GM23338 (cell line): Measurements from ENCODE around the gene CMIP. TPM values are rescaled to one million over a fixed set of nuclear protein-coding genes. Genes with fewer than 3 reads are reported as not detected.

Experiments
- CTCF ChIP-seq, 2 experiments: fragments of 200-600 bp in 1 of 2; sonication (generic) in 1 of 2; conservative IDR thresholded peaks; 2 replicates each; pipeline versions ENCODE4 v1.5.1 to v1.6.1; 2016 to 2017; ENCODE audit warnings: antibody characterized with exemption in 2 of 2, low read depth in 2 of 2, mild to moderate bottlenecking in 2 of 2, moderate library complexity in 1 of 2
- EZH2 ChIP-seq: fragments of 200-600 bp; sonication (generic); IDR thresholded peaks from one replicate; pipeline ENCODE4 v1.8.0; 2017; ENCODE audit warnings: antibody characterized with exemption, mild to moderate bottlenecking, low read depth; ENCODE audit not compliant: unreplicated experiment
- POLR2AphosphoS5 ChIP-seq: IDR thresholded peaks from 2 replicates; pipeline ENCODE4 v1.6.1; 2016; ENCODE audit warnings: antibody characterized with exemption, low read depth
- REST ChIP-seq: IDR thresholded peaks from one replicate; pipeline ENCODE4 v1.6.1; 2018; ENCODE audit warnings: antibody characterized with exemption; ENCODE audit not compliant: unreplicated experiment
- STAT1 ChIP-seq: IDR thresholded peaks from one replicate; pipeline ENCODE4 v1.6.1; 2016; ENCODE audit warnings: antibody characterized with exemption; ENCODE audit not compliant: unreplicated experiment
- ZNF462 ChIP-seq: fragments of 250-450 bp; sonication (Bioruptor Pico); IDR thresholded peaks from 2 replicates; pipeline ENCODE4 v1.5.0; 2020; ENCODE audit warnings: mild to moderate bottlenecking, moderate library complexity
- polyA plus RNA-seq: library from polyadenylated mRNA; unstranded; fragments of >200 nt; fragmentation: Nextera tagmentation; extraction: Ambion mirVana; gene quantifications from 2 replicates; pipeline ENCODE4 v1.2.1, GENCODE V29; 2016
- total RNA-seq: library from RNA; depleted of rRNA; stranded (reverse); fragments of >200 nt; shearing (Covaris generic); gene quantifications from 2 replicates; pipeline ENCODE4 v1.2.3, GENCODE V29; 2014

Gene CMIP
- total and polyA plus RNA-seq, 2 experiments from 2014 or later, result 9.5 to 62.3 TPM

GRCh38 chr16:81717662-81718189, 273.1 kb downstream of the CMIP start (continued):
- TF ChIP-seq ZNF462 (CRISPR knock-in tag) (no peak), POLR2AphosphoS5 (no peak), CTCF (conservative IDR thresholded peaks at IDR 0.05; ENCODE audit: low read depth in 2 of 2) (no peak), STAT1 (no peak), REST (no peak), EZH2 (no peak)
